Measurements from ENCODE around the gene AHI1.
"Not testable (repeated sequence)": the region's sequence is repeated elsewhere in the genome, so short reads cannot be mapped to it uniquely, and the experiment has no call there.

AHI1 gene

DNA sequence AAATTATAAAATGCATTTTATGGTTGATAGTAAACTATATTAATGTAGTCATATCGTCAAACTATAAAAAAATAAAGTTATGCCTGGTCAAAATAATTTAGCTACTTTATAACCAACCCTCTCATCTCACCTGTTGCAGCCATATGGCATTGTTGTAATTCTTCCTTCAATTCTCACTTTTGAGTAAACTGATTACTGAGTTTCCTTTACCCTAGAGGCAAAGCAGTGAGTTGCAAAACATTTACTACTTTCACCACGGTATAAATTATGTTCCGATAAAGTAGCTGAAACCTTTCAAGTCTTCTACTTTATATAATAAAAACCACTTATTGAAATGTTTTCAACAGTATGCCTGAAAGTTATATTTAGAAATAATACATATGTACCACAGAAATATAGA, 113.8 kb downstream of the AHI1 start:
- DNase-seq = no peak

DNA sequence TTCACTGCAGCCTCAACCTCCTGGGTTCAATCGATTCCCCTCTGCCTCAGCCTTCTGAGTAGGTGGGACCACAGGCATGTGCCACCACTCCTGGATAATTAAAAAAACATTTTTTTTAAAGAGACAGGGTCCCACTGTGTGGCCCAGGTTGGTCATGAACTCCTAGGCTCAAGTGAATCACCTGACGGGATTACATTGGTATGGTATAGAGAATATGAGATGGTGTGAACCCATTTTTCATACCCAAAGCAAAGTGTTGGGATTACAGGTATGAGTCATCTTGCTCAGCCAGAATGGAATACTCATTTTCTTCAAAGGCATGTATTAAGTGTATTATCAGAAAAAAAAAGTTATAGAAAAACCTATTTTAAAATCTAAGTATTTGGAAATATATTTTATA, 114.2 kb downstream of the AHI1 start:
- no peak for DNase-seq

DNA sequence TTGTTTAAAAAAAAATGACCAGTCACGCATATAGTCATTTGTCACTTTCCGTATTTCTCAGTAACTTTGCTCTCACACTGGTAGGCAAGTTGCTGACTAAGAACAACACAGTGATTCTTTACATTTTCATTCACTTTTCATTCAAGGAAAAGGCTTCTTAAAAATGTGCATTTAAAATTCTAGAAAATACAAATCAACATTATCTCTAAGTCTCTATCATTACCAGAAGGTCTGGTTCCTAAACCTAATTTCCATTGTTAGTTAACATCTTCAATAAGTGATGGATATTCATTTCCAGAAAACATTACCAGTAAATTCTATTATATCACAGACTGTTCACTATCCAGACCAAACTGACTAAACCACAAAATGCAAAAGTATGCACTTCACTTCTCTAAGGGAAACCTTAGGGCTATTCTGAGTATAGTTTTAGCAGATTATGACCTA, 115.3 kb downstream of the AHI1 start:
- no peak for DNase-seq

DNA sequence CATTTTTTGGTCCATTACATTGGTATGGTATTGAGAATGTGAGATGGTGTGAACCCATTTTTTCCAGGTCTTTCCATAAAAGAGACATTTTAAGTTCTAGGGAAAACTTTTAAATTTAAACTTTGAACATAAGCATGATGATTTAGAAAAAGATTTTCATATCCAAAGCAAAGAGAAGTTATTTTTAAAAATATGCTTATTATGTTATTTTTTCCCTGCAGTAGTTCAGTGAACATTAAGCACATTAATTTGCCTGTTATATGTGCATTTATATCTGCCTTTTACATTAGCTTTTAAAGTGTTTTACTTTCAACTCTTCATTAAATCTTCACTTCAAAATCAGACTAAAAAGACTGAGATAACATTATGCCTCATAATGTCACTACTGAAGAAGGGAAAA, 116.7 kb downstream of the AHI1 start:
- no peak for DNase-seq

- DNase-seq = no peak
Observed at GRCh38 chr6:135379647-135380046, 117.9 kb downstream of the AHI1 start.

- DNase-seq = no peak
Observed at GRCh38 chr6:135372758-135373157, 124.8 kb downstream of the AHI1 start.

DNA sequence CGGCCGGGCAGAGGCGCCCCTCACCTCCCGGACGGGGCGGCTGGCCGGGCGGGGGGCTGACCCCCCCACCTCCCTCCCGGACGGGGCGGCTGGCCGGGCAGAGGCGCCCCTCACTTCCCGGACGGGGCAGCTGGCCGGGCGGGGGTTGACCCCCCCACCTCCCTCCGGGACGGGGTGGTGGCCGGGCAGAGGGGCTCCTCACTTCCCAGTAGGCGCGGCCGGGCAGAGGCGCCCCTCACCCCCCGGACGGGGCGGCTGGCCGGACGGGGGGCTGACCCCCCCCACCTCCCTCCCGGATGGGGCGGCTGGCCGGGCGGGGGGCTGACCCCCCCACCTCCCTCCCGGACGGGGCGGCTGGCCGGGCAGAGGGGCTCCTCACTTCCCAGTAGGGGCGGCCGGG, 133.9 kb downstream of the AHI1 start:
- DNase-seq = not testable (repeated sequence)

DNA sequence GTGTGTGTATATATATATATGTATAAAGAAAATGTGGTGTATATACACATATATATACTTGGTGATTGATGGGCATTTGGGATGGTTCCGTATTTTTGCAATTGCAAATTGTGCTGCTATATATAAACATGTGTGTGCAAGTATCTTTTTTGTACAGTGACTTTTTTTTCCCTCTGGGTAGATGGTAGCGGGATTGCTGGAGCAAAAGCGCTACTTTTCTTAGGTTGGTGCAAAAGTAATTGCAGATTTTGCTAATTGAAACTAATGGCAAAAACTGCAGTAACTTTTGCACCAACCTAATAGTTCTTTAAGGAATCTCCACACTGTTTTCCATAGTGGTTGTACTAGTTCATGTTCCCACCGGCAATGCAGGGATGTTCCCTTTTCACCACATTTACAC, 135.4 kb downstream of the AHI1 start:
- no peak for DNase-seq

- no peak for DNase-seq
Observed at GRCh38 chr6:135360222-135360621, 137.3 kb downstream of the AHI1 start.

DNA sequence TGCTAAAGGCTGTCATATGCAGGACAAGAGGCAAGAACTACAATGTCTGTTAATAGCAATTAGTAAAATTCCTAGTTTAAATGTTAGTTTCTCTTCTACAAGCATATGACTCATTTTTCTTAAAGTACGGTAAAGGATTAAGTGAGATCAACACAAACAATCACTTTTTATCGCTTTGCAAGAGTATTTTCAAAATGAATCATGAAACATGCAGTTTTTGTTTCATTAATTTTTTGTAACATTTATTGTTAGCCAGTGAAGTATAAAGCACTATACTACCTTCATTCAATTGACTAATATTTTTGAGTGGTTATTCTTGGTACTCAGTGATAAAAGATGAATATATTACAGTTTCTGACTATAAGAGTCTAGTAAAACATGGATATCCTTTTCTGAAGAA, 138.6 kb downstream of the AHI1 start:
- DNase-seq = no peak

GRCh38 chr6:135358251-135358821, 139.2 kb downstream of the AHI1 start:
- DNase-seq = no peak

- DNase-seq = no peak
Observed at GRCh38 chr6:135354407-135354806, 143.1 kb downstream of the AHI1 start.

DNA sequence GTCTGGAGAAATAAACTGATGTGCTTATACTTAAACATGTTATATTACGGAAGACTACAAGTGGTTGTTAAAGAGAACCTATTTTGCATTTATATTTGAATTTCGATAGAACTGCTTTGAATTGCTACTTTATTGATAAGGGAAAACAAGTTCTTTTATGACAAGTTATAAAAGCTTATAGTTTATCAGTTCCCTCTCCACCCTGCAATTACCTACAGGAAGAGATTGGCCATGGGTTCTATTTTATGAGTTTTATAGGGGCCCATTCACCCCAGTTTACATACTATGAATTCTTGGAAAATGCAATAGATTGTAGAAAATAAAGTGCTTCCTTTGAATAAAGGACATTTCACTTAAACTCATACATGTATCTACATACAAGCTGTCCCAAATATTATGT, 144.4 kb downstream of the AHI1 start:
- DNase-seq = no peak

- DNase-seq = no peak
Observed at GRCh38 chr6:135351635-135352034, 145.9 kb downstream of the AHI1 start.

- no peak for DNase-seq
Observed at GRCh38 chr6:135347887-135348286, 149.7 kb downstream of the AHI1 start.

GRCh38 chr6:135346747-135347146, 150.8 kb downstream of the AHI1 start:
- DNase-seq = no peak

- DNase-seq = no peak
Observed at GRCh38 chr6:135344526-135344925, 153.0 kb downstream of the AHI1 start.

DNA sequence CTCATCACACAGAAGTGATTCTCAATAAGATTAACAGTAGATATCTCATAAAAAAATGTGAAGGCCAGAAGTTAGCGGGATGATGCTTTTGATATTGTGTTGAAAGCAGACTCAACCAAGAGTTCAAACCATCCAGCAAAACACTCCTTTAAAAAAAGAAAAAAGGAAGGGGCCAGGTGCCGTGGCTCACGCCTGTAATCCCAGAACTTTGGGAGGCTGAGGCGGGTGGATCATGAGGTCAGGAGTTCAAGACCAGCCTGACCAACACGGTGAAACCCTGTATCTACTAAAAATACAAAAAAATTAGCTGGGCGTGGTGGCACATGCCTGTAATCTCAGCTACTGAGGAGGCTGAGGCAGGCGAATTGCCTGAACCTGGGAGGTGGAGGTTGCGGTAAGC, 157.6 kb downstream of the AHI1 start:
- DNase-seq = not testable (repeated sequence)

GRCh38 chr6:135334169-135334568, 163.4 kb downstream of the AHI1 start:
- no peak for DNase-seq

DNA sequence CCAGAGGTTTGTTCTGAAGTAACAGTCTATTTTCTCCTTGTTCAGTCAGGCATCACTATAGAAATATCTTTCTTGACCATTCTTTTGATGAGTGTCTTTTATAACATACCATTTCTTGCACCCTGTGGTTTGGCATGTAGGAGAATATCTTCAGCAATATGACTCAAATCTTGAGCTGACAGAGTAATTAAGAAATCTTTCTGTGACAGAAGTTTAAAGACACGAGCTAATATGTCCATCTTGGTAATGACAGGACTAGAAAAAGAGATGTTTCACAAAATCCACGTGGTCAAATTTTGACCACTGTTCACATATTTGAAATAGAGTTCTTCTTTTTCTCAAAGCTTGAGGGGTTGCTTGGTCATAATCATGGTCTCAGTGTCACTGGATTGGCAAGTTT, 166.5 kb downstream of the AHI1 start:
- DNase-seq = no peak

DNA sequence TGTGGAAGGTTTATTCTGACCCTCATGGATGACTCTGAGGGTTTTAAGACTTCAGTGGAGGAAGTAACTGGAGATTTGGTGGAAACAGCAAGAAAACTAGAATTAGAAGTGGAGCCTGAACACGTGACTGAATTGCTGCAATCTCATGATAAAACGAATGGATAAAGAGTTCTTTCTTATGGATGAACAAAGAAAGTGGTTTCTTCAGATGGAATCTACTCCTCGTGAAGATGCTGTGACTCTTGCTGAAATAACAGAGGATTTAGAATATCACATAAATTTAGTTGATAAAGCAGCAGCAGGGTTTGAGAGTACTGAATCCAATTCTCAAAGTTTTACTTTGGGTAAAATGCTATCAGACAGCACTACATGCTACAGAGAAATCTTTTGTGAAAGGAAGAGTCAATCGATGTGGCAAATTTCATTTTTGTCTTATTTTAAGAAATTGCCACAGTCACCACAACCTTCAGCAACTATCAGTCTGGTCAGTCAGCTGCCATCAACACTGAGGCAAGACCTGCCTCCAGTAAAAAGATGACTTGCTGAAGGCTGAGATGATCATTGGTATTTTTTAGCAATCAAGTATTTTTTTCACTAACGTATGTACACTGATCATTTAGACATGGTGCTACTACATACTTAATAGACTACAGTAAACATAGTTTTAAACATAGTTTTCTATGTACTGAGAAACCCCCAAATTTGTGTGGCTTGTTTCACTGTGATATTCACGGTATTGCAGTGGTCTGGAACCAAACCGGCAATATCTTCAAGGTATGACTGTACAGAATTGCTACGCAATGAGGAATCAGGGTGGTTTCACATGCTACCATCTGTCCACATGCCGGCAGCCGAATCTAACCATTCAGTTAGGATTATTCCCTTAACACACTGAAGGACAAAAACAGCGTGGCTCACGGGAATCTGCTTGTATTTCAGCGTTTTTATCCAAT, 167.4 kb downstream of the AHI1 start:
- DNase-seq = no peak

- DNase-seq = no peak
Observed at GRCh38 chr6:135328136-135328535, 169.4 kb downstream of the AHI1 start.

DNA sequence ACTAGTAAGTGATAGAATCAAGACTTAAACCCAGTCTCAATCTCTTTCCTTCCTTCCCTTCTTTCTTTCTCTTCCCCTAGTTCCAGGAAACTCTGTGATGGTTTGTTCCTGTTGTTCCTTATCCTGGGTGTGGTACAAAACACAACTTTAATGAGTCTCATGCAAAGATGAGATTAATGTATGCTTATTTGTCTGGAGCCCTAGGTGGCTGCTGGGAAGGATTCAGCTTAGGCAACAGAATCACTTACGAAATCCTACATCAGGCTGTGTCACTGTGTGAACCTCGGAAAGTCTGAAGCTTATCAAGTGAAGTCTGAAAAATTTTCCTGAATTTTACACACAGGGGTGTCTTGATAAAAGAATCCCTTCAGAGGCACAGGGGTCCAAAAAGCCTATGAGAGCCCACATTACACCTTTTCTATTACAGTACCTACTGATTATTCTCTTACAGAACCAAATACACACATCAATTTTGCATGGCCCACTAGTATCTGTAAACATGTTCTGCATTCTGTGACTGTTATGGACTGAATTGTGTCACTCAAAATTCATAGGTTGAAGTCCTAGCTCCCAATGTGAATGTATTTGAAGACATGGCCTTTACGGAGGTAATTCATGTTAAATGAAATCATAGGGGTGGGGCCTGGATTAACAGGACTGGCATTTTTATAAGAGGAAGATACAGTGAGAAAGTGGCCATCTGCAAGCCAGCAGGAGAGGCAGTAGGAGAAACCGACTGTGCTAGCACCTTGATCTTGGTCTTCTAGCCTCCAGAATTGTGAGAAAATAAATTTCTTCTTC, 171.7 kb downstream of the AHI1 start:
- DNase-seq = no peak

GRCh38 chr6:135324531-135324930, 173.0 kb downstream of the AHI1 start:
- no peak for DNase-seq

Measured in T-helper 9 cell (primary cell).